Neuron (in vitro differentiated cells): ENCODE results near the gene KRT79.

Experiments used
- H2AFZ ChIP-seq: one replicate; pipeline ENCODE4 v1.6.1; 2013; ENCODE audit warnings: low read depth, mild to moderate bottlenecking, inconsistent platforms, low read length, moderate library complexity
- H3K27me3 ChIP-seq: one replicate; pipeline ENCODE4 v1.6.1; 2013; ENCODE audit warnings: low read length; ENCODE audit not compliant: insufficient read depth
- H3K36me3 ChIP-seq: one replicate; pipeline ENCODE4 v1.6.1; 2013; ENCODE audit warnings: low read length; ENCODE audit not compliant: insufficient read depth
- H3K4me1 ChIP-seq: one replicate; pipeline ENCODE4 v1.6.1; 2013; ENCODE audit warnings: low read length; ENCODE audit not compliant: insufficient read depth
- H3K4me3 ChIP-seq: 2 replicates; pipeline ENCODE4 v1.5.1; 2013; ENCODE audit warnings: mild to moderate bottlenecking, low read length, moderate library complexity
- H3K9me3 ChIP-seq: one replicate; pipeline ENCODE4 v1.6.1; 2013; ENCODE audit warnings: low read length

The KRT79 gene

DNA sequence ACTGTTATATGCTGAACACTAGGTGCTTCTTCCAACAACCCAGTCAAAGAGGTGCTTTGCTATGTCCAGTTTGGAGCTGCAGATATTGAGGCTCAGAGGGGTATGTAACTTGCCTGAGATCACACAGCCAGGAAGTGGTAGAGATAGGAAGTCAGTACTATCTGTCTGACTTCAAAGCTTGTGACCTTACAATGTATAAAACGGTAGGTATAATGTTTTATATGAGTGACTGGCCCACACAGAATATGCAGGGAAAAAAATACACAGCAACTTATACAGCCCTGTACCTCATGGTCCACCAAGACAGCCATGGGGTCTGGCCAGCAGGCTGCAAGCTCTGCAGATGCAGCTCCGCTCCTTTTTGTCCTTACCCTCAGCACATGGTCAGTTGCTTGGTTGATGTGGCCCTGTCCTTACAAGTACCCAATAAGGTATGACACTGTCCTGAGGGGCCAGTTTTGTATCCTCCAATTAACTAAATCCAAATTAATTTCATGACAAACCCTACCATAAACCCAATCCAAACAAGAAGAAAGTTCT lies 16.3 kb downstream of the KRT79 start:
- peaks cover 11% of the 10 kb centered on the region for H3K27me3 ChIP-seq
- no peaks in the 10 kb centered on the region for H3K4me1 ChIP-seq
- H3K9me3 ChIP-seq: no peaks in the 10 kb centered on the region
- no peak overlapping the region for H3K4me3 ChIP-seq
- no peaks in the 10 kb centered on the region for H3K36me3 ChIP-seq
- H2AFZ ChIP-seq: no peak overlapping the region

DNA sequence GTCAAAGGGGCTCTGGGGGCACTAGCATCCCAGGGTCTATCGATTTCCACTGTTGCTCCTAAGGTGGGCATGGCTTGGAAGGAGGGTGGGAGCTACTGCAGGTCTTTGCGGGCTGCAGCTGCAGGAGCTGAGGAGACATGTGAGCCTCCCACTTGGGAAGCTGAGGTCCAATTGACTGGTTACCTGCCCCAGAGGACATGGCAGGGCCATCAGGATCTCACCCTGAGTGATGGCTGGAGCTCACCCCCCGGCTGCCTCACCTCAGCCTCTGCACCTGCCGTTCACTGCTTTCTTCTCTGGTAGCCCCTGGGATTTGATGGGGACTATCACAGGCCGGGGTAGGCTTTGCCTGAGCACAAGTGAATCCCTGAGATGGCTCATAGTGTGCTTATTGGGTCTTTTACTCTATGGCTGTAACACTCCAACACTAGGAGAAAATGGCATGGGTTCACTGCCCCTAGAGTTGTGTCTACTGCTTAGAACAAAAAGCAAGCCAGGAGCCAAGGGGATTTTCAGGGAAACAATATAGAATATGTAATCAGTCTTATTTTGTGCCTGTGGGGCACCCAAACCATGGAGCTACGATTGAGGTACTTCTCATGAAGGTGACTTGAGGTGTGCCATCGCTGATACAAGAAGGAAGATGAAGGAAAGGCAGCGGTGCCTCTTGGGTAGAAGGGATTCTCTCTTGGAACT lies 17.0 kb downstream of the KRT79 start:
- H2AFZ ChIP-seq: no peak overlapping the region
- no peaks in the 10 kb centered on the region for H3K4me1 ChIP-seq
- H3K36me3 ChIP-seq: no peaks in the 10 kb centered on the region
- peaks cover 7% of the 10 kb centered on the region for H3K27me3 ChIP-seq
- no peaks in the 10 kb centered on the region for H3K9me3 ChIP-seq
- no peak overlapping the region for H3K4me3 ChIP-seq

DNA sequence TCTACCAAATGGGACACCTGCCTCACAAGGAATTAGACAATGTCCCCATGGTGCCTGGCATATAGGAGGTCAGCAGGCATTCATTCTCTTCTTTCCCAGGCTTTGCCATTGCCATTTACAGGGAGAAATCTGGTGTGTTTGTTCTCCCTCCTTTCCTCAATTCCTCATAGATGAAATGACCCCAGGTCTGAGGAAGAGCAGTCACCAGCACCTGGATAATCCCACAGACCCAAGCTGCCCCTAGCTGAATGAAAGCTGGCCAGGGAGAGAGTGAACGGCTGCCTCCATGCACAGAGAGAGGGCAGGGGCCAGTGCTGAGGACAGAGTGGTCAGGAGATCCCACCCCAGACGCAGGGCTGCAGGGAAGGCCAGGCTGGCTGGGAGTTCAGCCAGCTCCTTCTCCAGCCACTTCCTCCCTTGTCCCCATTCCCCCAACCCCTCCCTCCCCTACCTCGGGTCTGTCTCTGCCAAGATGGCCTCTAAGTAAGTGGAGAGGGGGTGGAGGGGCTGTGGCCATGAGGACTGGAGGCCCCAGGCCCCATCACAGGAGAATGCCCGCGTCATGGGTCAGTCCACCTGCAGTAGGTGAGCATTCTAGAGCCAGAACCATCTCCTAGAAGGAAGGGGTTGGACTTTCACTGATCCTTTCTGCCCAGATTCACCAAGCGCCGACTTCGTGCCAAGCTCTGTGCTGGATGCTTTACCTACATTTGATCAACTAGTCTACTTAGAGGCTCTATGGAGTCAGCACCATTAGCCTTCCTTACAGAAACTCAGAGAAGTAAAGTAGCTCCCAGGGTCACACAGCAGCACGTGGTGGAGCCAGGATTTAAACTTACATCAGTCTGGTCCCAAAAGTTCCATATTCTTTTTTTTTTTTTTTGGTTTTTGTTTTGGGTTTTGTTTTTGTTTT lies 18.2 kb downstream of the KRT79 start:
- H3K4me1 ChIP-seq: no peaks in the 10 kb centered on the region
- no peaks in the 10 kb centered on the region for H3K36me3 ChIP-seq
- H3K27me3 ChIP-seq: peaks cover 4% of the 10 kb centered on the region
- no peaks in the 10 kb centered on the region for H3K9me3 ChIP-seq
- no peak overlapping the region for H3K4me3 ChIP-seq
- H2AFZ ChIP-seq: no peak overlapping the region

- Histone ChIP-seq H3K27me3 (peaks cover 4% of the 10 kb centered on the region), H2AFZ (no peak overlapping the region), H3K4me3 (no peak overlapping the region), H3K36me3 (no peaks in the 10 kb centered on the region), H3K4me1 (no peaks in the 10 kb centered on the region), H3K9me3 (no peaks in the 10 kb centered on the region)
Measured at GRCh38 chr12:52815161-52815560, 18.9 kb downstream of the KRT79 start.

DNA sequence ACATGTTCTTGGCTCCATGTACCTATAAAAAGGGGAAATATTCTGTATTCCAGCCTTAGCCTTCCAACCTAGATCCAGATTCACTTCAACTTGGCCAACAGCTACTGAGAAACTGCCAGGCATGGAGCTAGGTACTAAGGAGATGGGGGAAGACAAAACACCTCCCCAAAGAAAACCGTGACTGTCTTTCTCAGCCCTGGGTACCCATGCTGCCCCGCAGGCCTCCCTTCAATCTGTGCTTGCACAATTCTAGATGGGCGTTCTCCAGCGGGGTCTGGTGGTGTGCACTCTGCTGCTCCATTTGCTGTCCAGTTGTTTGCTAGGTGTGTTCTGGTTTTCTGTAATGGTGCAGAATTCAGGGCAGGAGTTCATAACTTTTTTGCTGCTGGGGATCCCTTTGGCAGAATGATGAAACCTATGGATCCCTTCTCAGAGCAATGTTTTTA lies 19.4 kb downstream of the KRT79 start:
- no peaks in the 10 kb centered on the region for H3K36me3 ChIP-seq
- H3K9me3 ChIP-seq: no peaks in the 10 kb centered on the region
- no peak overlapping the region for H3K4me3 ChIP-seq
- peaks cover 4% of the 10 kb centered on the region for H3K27me3 ChIP-seq
- H2AFZ ChIP-seq: no peak overlapping the region
- no peaks in the 10 kb centered on the region for H3K4me1 ChIP-seq

DNA sequence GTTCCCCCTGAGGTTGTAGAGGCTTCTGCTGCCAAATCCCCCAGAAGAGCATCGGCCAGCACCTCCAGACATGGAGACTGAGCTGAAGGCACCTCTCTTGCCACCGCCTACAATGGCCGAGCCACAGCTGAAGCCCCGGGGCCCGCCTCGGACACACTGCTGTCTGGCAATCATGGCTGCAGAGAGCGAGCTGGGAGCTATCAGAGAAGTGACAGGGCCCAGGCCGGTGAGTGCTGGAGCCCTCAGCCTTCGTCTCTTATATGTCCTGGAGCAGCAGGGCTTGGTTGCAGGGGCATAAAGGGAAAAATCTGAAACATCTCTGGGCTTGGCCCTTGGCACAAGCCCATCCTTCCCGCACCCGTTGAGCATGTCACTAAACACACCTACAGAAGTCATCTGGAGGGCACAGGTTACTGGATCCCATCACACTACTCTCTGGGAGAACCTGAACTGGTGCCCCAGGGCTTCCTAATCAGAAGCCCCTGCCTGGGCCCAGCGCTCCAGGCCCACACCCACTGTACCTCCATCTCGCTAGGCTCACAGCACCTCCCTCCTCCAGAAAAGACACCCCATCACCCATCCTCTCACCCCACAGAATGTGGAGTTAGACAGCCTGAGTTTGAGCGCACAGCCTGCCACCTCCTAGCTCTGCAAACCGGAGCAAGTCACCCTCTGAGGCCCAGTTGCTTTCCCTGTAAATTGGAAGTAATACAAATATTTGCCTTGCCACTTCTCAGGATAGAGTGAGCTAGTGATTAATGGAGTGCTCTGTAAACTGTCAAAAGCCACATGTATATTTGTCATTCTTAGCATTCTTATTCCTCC lies 20.0 kb downstream of the KRT79 start, which contains the start of gene KRT4:
Gene KRT4 (minus strand): TSS at position 232 of the 825 bp plus-strand sequence. CDS start 58 bp downstream, at position 174.
- H3K27me3 ChIP-seq: peaks cover 4% of the 10 kb centered on the region
- H3K9me3 ChIP-seq: no peaks in the 10 kb centered on the region
- H3K4me1 ChIP-seq: no peaks in the 10 kb centered on the region
- H3K36me3 ChIP-seq: no peaks in the 10 kb centered on the region
- no peak within 1 kb of the TSS for H3K4me3 ChIP-seq
- H2AFZ ChIP-seq: no peak within 1 kb of the TSS

GRCh38 chr12:52813203-52813819 lies 20.8 kb downstream of the KRT79 start:
- no peaks in the 10 kb centered on the region for H3K36me3 ChIP-seq
- H2AFZ ChIP-seq: no peak overlapping the region
- H3K9me3 ChIP-seq: no peaks in the 10 kb centered on the region
- H3K4me1 ChIP-seq: no peaks in the 10 kb centered on the region
- no peak overlapping the region for H3K4me3 ChIP-seq
- peaks cover 4% of the 10 kb centered on the region for H3K27me3 ChIP-seq

- Histone ChIP-seq H3K4me3 (no peak overlapping the region), H3K27me3 (peaks cover 4% of the 10 kb centered on the region), H2AFZ (no peak overlapping the region), H3K9me3 (no peaks in the 10 kb centered on the region), H3K36me3 (no peaks in the 10 kb centered on the region), H3K4me1 (no peaks in the 10 kb centered on the region)
Measured at GRCh38 chr12:52812749-52813148, 21.4 kb downstream of the KRT79 start.

GRCh38 chr12:52812073-52812400 lies 22.1 kb downstream of the KRT79 start:
- H3K4me3 ChIP-seq: no peak overlapping the region
- H3K36me3 ChIP-seq: no peaks in the 10 kb centered on the region
- H3K9me3 ChIP-seq: no peaks in the 10 kb centered on the region
- H2AFZ ChIP-seq: no peak overlapping the region
- H3K27me3 ChIP-seq: peaks cover 4% of the 10 kb centered on the region
- H3K4me1 ChIP-seq: no peaks in the 10 kb centered on the region

- Histone ChIP-seq H2AFZ (no peak overlapping the region), H3K4me3 (no peak overlapping the region), H3K36me3 (no peaks in the 10 kb centered on the region), H3K27me3 (peaks cover 4% of the 10 kb centered on the region), H3K4me1 (no peaks in the 10 kb centered on the region), H3K9me3 (no peaks in the 10 kb centered on the region)
Measured at GRCh38 chr12:52811191-52812072, 22.7 kb downstream of the KRT79 start.

- Histone ChIP-seq H3K9me3 (no peaks in the 10 kb centered on the region), H3K4me3 (no peak overlapping the region), H3K27me3 (peaks cover 4% of the 10 kb centered on the region), H3K4me1 (no peaks in the 10 kb centered on the region), H2AFZ (no peak overlapping the region), H3K36me3 (no peaks in the 10 kb centered on the region)
Measured at GRCh38 chr12:52810554-52810953, 23.6 kb downstream of the KRT79 start.

GRCh38 chr12:52809166-52809565 lies 24.9 kb downstream of the KRT79 start:
- Histone ChIP-seq H3K9me3 (no peaks in the 10 kb centered on the region), H3K36me3 (no peaks in the 10 kb centered on the region), H2AFZ (no peak overlapping the region), H3K27me3 (no peaks in the 10 kb centered on the region), H3K4me3 (no peak overlapping the region), H3K4me1 (no peaks in the 10 kb centered on the region)
